SIG-M5 treated with dmso at 0.1 percent for 504 hours (cell line): ENCODE data around the gene CENPX.
A peak's percentile ranks its signal among the peaks of the same experiment; 100 is the strongest.

Experiments used
- DNase-seq: peaks from one replicate; lab custom pipeline; 2025; ENCODE audit not compliant: unreplicated experiment; lab: John Stamatoyannopoulos, UW

Gene CENPX

DNA sequence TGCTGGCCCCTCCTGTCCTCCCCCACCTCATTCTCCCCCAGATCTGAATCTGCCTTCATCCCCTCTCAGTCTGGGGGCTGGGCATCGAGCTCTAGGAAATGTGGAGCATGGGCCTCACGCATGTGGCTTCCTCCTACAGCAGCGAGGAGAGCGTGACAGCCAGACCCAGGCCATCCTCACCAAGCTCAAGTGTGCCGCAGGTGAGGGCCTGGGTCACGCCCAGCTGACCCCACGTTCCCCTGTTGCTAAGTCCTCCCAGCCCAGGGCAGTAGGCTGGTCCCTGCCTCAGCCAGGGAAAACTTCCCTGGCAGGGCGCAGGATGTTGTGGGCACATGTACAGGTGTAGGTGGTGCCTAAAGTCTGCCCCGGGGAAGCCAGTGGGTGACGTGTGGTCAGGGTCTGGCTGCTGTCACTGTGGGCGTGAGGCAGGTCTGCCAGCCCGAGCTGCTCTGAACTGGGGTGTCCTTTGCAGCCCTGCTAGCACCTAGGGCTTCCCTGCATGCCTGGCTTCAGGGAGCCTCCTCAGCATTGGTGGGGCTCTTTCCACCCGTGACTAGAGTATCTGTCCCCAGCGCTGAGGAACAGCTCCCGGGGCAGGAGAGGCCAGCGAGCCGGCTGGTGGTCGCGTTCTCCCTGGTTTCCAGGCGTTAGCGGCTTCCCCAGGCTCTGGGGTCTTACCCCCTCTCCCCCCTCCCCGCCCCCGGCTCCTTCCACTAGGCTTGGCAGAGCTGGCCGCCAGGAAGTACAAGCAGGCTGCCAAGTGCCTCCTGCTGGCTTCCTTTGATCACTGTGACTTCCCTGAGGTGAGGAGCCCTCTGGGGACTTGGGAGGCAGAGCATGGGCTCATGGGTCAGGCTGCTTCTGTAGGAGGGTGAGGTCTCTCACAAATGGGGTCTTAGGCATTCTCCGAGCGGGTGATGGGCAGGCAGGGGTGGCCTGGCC, 32.6 kb upstream of the CENPX start:
- no peak for DNase-seq

DNA sequence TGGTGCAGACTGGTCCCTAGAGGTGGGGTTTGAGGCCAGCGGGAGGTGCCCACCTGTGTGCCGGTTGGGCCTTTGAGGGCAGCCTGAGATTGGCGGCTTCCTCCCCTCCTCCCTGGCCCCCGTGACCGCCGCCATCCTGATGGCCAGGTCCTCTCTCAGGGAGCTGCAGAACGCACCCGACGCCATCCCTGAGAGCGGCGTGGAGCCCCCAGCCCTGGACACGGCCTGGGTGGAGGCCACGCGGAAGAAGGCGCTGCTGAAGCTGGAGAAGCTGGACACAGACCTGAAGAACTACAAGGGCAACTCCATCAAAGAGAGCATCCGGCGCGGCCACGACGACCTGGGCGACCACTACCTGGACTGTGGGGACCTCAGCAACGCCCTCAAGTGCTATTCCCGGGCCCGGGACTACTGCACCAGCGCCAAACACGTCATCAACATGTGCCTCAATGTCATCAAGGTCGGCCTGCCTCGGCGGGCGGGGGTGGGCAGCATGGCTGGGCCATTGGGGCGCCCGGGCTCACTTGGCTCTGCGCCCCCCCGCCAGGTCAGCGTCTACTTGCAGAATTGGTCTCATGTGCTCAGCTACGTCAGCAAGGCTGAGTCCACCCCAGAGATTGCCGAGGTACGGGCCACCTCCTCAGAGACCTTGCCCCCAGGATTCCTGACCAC, 31.8 kb upstream of the CENPX start:
- no peak for DNase-seq

DNA sequence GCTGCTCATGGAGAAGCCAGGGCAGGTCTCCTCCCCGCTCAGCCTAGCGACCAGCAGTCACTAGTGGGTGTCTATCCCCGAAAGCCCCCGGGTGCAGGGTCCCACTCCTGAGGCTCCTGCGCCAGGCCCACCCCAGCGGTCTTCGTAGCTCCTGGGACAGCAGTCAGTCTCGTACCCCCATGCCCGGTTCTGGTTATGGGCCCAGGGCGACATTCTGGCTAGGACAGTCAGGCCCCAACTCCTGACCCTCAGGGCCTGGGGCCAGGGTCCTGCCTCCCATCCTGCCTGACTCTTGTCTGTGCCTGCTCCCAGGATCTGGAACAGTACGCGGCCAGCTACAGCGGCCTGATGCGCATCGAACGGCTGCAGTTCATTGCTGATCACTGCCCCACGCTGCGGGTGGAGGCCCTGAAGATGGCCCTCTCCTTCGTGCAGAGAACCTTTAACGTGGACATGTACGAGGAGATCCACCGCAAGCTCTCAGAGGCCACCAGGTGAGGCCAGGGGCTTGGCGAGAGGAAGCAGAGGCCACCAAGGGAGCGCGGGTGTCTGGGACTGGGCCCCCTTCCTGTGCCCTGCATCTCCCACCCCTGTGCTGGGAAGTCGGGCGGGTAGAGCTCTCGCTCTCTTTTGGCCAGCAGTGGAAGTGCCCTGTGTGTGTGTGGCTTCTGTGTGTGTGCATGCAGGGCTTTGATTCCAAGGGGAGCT, 31.0 kb upstream of the CENPX start:
- DNase-seq, result no peak

DNA sequence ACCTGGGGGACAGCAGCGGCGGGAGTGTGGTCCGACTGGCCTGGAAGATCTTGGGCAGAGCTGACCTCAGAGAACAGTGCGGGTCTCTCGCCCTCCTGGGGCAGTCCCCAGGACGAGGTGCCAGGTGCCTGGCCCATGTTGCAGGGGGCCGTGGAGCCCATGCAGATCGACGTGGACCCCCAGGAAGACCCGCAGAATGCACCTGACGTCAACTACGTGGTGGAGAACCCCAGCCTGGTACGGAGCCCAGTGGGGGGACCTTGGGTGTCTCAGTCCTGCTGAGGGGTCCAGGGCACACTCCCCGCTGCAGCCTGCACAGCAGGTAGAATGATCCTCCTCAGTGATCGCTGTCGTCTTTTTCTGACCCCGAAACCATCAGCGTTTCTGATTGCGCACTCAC, 30.5 kb upstream of the CENPX start:
- no peak for DNase-seq

DNA sequence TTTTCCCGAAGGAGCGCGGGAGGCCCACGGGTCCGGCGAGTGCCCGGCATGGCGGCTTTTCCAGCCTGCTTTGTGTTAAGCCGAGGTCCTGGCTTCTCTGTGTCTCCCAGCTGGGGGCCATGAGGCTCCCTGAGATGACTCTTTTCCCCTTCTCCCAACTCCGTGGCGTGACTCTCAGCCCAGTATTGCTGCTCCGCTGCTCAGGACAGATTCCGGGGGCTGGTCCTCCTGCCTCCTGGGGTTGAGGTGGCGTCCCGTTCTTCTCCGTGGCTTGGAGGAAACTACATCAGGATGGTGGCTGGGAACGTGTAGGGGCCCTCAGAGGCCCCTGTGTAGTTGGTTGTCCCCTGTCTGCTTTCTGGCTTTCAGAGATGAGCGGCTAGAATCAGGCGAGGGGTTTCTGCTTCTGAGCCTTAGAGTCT, 30.0 kb upstream of the CENPX start:
- DNase-seq, result no peak

DNA sequence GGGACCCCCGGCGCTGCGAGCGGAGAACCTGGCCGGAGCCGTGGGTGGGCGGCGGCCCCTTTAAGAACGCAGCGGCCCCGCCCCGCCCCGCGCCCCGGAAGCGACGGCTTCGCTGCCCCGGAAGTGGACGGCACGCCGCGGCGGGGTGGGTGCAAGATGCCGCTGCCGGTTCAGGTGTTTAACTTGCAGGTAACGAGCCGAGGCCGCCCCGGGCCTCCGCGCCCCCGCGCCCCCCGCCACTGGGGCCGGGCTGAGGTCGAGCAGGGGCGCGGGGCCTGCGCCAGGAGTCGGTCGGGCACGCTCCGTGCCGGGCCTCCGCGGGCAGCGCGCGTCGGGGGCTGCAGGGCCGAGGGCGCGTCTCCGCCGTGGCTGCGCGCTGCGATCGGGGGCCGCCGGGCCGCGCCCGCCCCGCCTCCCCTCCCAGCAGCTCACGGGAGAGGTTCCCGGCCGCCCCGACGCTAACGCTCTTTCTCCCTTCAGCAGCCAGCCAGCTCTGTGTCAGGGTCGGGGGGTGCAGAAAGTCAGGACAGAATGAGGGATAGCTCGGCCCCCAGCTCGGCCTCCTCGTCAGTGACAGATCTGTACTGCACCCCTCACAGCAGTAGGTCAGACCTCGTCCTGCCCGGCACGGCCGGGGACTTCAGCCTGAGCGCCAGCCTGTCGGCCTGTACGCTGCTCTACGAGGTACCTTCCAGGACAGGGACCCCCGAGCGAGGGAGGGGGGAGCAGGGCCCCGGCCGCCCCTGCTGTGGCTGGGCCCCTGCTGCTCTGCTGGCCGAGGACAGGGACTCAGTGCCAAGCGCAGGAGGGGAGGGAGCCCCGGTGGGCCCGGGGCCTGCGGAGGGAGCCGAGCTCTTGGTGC, 29.3 kb upstream of the CENPX start, which contains the start of the genes GPS1 and RFNG:
TSS of gene GPS1 (plus strand) at position 123 of the 862 bp plus-strand sequence. CDS start at position 157, 34 bp downstream.
TSS of gene RFNG (minus strand) at position 36 of the 862 bp plus-strand sequence. CDS start 45 bp downstream, outside the sequence.
- DNase-seq, result peak; percentile 70

DNA sequence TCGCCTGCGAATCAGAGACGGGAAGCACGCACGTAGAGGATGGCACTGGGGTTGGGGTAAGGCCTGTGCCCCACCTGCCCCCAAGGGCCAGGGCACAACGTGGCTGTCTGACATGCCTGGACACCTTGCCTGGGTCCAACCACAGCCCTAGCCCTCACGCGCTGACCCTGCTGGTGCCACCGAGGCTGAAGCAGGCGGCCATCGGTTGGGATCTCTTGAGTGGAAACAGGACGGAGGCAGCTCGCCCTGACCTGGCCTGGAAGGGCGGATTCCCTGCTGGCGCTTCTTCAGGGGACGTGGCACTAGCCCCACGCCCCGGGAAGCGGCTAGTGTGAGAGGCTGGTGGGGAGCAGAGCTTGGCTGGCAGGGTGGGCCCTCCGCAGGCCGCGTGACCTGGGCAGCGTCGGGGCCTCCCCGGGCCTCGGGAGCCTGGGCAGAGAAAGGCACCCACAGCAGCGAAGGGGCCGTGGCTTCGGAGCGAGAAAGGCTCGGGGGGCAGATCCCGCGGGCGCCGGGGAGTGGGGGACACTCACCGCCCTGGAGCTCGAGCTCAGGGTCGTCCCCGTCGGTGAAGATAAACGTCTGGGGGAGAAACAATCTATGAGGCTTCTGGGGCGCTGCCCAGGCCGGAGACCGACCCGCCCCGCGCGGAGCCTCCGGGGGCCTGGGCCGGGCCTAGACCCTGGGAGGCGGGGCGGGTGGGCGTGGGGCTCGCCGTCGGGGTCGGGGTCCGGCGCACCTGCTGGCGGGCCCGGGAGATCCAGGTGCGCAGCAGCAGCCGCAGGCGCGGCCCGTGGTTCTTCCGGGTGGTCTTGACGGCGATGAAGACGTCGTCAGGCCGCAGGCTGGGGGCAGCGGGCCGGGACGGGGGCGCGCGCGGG, 28.3 kb upstream of the CENPX start:
- DNase-seq, result no peak

DNA sequence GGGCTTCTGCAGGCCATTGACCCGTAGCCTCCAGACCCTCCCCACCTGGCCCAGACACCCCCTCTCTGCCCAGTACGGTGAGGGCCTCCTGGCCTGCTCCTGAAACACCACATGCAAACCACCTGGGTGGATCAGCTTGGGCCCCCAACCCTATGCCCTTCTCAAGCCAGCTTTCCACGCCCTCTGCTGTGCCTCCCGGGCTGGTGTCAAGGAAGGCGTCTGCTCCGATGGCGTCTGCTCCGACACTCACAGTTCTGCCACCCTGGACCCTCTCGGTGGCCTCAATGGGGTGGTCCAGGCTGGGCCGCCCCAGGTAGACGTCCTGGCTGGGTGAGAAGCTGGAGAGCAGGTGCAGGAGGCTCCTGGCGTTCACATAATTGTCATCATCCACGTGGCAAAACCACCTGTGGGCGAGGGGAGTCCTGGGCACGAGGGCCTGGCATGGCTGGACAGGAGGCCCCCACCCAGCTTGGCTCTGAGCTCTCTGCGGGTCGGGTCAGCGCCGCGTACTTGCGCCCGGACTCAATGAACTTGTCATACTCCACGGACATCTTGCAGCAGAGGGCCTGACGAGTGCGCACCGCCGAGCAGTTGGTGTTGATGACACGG, 27.6 kb upstream of the CENPX start:
- DNase-seq, result no peak

DNA sequence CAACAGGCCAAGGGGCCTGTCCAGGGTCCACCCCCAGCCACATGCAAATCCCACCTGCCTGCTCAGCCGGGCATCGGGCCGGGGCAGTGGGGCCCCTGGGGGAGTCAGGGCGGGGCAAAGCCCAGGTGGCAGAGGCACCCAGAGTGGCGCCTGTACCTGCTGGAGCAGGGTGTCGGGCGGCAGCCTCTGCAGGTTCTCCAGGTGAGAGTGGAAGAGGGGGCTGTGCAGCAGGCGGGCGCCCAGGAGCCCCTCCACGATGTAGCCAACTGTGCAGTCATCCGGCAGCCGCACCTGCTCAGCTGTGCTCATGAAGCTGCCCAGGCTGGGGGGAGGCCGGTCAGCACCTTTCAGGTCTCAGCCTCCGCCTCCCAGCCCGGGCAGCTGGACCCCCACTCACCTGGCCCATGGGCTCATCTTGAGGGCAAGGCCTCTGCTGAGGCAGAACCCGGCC, 26.9 kb upstream of the CENPX start:
- no peak for DNase-seq

DNA sequence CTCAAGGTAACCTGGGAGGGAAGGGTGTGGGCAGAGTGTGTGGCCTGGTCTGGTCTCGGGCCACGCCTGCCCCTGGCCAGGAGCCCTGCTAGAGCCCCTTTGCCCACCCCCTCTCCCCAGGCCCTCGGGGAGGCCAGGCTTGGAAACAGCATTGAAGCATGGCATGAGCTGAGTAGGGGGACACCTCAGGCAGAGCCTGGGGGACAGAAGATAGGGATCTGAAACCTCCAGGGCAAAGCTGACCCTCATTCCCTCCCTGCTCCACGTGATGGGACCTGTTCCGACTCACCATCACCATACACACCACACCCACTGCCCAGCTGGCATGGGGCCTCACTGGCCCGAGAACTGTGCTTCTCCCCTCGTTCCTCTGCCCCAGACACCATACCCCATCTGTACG, 26.4 kb upstream of the CENPX start:
- no peak for DNase-seq

DNA sequence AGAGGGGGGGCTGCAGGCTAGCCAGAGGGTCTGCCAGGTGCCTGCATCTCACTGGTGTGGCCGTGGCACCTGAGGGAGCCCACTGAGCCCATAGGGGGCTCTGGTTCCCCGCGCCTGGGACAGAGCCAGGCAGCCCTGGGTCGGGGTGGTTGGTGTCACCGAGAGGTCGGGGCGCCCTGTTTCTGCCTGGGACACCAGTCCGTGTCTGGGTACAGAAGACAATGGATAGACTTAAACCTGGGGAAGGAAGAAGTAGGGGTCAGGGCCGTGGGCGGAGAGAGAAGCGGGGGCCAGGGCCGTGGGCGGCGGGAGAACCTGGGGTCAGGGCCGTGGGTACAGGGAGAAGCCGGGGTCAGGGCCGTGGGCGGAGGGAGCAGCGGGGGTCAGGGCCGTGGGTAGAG, 25.9 kb upstream of the CENPX start:
- no peak for DNase-seq

DNA sequence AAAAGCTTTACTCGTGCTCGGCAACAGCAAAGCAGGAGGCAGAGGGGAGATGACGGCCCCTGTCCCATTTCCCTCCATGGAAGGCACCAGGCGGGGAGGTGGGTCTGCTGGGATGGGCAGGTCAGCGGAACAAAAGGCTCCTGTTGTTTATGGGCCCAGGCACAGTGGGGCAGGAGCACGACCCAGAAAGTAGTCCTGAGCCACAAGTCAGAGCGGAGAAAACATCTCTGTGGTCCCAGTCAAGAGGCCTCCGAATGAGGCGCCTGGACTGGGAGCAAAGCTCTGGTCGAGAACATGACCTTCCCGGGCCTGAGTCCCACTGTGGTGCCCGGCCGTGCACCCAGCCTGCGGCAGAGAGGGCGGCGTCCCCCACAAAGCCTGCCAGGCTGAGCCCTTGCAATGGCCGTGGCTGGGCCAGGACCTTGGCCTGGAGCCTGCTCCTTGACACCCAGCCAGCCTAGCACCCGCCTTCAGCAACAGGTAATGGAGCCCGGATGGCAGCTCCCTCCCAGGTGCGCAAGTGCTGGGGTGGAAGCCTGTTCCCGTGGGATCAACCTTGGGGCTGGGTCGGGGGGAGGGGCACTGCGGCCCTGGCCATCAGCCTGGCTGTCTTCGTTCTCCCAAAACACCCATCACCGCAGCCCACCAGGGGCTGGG, 25.4 kb upstream of the CENPX start:
- no peak for DNase-seq

DNA sequence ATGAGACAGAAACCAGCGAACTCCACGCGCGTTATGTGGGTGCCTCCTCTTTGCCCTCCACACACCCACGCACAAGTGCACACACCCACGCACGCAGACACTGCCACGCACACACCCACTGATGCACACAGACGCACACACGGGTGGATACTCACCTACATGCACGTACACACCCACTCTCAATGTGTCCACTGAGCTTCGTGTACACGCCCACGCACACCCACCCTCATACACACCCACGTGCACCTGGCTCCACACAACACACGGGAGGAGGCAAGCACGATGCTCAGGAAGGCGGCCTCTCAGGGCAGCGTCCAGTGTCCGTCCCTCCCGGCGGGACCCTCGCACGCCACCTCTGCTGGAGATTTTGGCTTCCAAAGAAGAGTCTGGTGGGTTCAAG, 24.7 kb upstream of the CENPX start:
- DNase-seq, result no peak

DNA sequence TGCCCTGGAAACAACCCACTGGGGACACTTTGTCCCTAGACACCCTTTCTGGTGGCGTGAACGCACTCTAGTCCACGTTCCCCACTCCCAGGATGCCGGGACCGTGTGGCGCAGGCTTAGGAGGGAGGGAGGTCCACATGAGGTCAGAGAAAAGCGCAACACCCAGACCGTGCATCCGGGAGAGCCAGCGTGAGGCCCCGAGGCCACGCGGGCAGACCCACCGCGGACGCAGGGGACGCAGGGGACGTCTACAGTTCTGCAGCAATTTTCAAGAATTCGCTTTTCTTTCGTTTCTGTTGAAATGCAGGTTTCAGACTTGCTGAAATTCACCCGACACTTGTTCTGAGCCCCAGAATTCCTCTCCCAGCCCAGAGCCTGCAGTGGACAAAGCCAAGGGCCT, 24.2 kb upstream of the CENPX start:
- no peak for DNase-seq

DNA sequence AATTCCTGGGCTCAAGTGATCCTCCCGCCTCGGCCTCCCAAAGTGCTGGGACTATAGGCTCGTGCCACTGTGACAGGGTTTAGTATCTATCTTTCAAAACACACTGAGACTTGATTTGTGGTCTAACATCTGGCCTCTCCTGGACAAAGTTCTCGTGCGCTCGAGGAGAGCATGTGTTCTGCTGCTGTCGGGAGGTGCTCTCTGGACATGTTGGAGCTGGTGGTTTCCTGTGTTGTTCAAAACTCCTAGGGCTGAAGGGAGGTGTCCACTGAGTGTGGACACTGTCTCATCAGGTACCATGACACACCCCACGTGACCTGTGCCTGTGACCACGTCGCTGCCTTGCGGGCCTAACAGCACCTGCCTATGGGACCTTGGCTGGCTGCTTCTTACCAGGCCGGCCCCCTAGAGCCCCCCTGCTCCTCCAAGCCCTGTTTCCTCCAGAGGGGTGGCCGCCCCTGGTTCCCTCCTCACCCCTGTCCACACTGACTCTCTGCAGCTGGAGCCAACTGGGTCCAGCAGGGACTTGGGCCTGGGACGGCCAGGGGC, 23.3 kb upstream of the CENPX start:
- no peak for DNase-seq

DNA sequence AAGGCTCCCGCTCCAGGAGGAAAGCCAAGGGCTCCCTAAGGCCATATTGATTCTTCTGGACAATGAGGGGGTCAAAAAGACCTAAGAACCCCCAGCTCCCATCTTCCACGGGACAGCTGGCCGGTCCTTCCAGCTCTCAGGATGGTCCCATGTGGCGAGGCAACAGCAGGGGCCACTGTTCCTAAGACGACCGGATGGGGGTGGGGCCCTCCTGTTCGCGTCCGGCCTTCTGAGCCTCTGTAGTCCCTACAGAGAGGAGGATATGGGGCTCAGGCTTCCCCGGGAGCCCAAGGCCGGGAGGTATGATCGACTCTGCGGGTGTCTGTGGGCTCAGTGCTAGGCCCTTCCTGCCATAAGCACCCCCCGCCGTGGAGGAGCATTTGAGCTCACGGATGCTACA, 20.8 kb upstream of the CENPX start:
- no peak for DNase-seq

DNA sequence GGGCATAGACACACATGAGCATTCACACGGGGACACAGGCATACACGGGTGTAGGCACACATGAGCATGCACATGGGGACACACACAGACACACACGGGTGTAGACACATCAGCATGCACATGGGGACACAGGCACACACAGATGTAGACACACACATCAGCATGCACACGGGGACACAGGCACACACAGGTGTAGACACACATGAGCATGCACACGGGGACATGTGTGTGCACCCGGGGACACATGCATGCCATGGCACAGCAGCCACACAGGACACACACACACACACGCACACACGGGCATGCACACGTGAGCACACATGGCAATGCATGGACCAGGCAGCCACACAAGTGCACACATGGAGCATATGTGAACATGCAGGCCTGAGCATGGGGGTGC, 20.0 kb upstream of the CENPX start:
- no peak for DNase-seq

DNA sequence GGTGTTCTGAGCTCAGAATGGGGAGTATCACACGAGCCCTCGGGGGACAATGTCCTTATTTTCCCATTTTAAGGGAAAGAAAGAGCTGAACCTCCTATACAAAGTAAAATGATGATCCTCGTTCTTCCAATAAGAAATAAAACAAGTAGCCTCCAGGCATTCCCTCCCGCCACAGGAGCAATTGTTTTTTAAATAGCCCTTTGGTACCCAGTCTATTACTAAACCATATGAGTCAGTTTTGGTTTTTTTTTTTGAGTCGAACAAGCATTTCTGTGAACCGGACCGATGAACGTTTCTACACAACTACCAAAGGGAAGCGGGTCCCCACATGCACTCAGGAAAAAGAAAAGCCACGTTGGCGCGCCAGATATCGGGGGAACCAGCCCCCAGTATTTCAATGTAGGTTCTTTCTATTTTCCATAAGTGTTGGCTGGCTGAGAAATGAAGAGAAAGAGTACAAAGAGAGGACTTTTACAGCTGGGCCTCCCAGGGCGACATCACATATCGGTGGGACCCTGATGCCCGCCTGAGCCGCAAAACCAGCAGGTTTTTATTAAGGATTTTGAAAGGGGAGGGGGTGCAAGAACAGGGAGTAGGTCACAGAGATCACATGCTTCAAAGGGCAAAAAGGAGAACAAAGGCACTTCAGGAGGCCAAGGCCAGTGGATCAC, 18.6 kb upstream of the CENPX start:
- peak; percentile 9 for DNase-seq
